GM19397 (cell line): ENCODE results near the gene RPS6KA2.

Experiments used
- ATAC-seq: cut with Tn5 transposase; IDR thresholded peaks from one replicate; pipeline ENCODE4 v1.9.1; 2021; ENCODE audit warnings: mild to moderate bottlenecking, moderate library complexity; ENCODE audit not compliant: unreplicated experiment

RPS6KA2 gene

DNA sequence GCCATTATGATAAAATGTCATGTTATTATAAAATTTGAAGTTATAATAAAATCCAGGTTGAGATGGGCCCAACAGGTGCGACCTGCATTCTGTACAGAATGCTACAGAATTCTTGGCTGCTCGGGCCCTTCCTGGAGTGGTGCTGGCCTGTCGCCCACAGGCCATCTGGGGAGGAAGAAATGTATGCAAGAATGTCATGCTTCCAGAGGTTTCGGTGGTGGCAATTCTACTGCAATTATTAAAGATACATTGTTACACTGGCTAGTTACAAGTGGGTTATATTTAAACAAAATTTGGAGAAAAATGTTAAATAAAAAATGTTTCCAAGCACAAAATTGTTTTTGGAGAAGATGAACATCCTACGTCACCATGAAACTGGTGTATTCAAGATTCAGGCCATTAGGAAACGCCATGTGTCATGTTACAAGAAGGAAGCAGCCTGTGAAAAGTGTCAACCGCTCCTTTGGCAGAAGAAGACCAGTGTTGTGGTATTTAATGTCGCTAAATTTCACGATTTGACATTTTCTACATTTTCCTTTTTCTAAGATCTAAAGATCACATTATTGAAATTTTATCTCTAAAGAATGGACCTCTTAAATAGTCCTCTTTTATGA, 47.7 kb downstream of the RPS6KA2 start:
- ATAC-seq: no peak

DNA sequence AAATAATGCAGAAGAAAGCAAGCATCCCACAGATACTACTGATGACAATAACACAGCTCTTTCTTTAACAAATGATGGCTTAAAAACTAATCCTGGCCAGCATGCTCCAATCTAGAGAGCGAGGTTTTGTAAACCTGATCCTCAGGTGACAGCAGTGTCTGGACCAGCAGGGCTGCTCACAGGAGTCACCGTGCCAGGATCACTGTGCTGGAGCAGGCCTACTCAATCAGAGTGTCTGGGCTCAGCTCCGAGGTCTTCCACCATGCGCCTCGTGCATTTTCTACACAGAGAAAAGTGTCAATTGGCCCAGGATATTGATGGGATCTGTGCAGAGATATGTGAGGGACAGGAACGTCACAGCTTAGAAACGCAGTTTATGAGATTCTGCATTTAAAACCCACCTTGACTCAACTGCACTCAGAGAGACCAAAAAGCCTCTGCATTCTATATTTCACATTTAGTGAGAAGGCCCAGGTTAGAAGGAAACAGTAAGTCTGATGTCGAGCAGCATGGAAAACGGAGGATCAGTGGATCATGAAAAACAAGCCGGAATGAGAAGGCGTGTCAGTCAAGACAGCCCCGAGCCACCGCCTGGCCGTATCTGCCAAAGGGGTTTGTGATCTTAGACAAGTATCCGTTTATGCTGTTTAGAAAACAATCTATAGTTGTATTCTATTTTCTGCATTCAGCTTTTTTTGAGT, 48.4 kb downstream of the RPS6KA2 start:
- no peak for ATAC-seq

DNA sequence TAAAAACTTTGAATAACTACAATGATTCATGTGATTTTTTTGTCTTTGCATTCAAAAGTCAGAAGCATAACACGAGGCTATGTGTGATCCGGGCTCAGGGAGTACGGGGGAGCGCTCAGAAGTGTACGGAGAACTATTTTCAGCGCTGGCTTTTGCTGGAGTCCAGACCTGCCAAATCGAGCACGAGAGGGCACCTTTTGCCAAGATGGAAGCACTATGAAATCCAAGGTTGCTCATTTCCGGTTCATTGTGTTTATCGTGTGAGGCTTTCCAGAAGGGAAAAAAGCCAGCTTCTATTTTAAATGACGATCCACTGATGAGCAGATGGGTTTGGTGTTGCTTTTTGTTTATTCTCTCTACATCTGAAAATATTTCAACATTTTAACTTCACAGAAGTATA, 51.8 kb downstream of the RPS6KA2 start:
- ATAC-seq: no peak

DNA sequence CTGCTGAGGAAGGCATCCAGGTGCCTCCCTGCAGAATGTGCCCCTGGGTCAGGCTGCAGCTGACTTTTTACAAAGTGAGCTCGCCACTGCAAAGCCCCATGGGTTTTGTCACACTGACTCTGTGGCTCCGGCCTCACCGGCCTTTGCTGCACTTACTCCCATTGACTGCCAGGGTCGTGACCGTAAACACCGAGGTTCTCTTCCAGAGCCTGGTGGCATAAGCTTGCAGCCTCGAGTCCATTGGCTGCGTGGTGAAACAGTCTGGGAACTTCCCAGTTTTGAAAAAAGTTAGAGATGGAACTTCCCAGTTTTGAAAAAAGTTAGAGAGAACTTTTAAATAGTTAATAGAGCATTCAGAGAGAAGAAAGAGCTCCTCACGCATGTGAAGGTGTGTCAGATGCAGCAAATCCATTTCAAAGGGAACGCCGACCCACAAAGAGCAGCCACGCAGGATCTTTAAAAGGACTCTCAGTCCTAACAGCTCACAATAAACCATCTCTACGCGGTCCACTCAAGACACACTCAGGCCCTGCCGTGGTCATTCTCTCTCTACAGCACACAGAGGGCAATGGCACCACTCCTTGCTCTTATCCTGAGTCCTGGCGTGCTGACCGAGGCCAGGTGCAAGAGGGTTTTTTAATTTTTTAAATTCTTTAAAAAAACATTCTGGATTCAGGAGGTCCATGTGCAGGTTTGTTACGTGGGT, 53.4 kb downstream of the RPS6KA2 start:
- no peak for ATAC-seq

DNA sequence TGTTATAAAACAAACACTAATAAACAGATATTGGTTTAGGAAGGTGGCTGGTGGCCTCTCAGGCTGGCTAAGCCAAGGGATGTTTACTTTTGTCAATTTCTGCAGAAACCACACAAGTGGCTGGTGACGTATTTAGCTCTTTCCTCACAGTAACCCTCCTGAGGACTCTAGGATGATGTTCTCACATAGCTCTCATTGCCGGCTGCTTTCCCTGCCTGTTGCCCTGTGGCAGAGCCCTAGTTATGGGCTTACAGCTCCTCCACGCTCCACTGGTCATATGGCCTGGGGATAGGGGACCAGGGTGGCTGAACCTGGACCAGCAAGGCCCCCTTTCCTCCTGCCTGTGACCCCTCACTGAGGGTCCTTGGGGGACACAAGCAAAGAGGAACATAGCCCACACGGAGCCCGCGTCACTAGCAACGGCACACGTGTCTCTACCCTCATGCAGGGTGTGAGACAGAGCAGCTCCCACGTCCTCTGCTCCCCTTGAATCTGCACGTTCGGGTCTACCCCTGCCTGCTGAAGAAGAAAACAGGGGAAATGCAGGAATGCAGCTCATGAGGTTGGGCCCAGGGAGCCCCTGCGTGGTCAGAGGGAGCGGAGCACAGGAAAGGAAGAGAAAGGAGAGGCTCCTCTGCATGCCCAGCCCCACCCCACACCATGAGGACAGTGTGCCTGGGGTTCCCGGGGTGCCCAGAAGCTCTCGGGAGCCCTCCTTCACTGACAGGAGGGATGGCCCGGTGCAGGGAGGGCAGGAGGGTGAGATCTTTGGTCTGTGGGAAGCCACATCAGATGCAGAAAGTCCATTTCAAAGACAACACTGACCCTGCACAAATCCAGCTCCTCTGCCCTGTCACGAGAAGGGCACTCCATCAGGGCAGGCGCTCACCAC, 54.4 kb downstream of the RPS6KA2 start:
- no peak for ATAC-seq

DNA sequence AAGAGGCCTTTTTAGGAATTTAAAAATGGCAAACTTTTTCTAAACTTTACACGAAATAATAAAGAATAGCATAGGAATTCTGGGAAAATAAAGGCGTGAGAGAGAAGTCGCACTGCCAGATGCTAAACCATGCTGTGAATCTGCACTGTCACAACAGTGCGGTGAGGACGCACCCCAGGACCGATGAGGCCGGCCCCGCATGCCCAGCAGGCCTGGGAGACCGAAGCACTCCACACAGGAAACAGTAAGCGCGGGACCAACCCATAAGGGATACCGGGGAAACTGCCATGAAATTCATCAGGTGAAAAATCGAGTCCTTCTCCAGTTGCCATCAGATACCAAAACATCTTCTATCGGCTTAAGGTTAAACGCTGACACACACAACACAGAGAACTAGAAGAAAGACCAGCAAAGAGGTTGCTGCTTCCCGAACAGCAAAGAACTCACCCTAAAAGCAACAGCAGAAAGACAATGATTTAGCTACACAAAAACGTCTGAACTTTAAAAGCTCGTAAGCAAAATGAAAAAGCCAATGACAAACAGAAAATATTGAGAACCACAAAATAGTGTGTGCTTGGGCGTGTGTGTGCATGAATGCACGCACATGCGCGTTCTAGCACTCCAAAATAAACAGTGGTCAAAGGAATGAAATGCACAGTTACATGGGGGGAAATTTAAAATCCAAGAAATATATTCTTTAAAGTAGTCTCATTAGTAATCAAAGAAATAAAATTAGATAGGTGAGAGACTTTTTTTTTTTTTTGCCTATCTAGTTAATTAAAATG, 55.9 kb downstream of the RPS6KA2 start:
- no peak for ATAC-seq

DNA sequence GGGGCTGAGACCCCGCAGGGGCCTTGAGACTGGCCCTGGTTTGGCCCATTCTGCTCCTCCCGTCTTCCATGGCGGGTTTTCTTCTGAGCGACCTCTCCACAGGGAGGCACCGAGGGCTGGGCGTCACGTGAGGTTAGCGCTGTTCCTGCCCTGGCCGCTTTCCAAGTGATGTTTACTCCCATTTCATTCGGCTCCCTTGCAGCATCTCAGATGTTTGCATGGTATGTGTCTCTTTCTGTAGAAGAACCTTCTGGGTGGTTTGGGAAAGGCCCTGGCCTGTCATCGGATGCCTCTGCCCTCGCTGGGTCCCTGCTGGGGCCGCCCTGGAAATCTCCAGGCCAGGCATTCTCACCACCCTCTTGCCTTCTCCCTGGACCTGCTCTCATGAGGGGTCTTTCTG, 57.8 kb downstream of the RPS6KA2 start:
- ATAC-seq: no peak

DNA sequence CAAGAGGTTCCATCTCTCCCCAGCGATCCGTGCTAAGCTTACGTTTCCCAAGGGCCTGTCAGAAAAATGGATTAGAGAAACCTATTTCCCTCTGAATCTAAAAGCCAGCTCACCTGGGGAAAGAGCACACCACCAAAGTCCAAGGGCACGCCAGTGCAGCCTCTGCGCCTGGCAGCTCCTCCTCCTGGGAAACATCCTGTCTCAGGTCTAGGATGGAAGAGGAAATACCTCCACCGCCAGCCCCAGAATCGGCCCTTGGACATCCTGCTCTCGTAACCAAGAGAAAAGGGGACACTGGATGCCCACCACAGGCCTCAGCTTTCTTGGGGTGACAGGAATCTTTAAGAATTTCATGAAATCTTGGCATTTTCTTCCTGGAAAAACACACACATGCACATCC, 59.2 kb downstream of the RPS6KA2 start:
- ATAC-seq: no peak

DNA sequence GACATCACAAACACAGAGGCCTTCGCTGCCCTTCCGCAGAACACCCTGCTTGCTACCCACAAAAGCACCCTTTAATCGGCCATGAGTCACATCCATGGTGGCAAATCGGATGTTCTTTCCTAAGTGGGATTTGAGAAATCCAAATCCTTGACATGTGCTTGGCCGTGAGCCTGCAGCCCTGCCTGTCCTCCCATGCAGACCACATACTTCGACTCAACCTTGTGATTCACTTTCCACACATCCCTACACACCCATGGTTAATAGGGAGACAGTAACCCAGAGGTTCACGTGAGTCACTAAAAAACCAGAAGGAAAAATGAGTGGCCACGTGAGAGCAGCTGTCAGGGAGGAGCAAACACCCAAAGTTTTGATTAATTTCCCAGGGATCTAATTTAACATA, 59.9 kb downstream of the RPS6KA2 start:
- ATAC-seq: no peak

DNA sequence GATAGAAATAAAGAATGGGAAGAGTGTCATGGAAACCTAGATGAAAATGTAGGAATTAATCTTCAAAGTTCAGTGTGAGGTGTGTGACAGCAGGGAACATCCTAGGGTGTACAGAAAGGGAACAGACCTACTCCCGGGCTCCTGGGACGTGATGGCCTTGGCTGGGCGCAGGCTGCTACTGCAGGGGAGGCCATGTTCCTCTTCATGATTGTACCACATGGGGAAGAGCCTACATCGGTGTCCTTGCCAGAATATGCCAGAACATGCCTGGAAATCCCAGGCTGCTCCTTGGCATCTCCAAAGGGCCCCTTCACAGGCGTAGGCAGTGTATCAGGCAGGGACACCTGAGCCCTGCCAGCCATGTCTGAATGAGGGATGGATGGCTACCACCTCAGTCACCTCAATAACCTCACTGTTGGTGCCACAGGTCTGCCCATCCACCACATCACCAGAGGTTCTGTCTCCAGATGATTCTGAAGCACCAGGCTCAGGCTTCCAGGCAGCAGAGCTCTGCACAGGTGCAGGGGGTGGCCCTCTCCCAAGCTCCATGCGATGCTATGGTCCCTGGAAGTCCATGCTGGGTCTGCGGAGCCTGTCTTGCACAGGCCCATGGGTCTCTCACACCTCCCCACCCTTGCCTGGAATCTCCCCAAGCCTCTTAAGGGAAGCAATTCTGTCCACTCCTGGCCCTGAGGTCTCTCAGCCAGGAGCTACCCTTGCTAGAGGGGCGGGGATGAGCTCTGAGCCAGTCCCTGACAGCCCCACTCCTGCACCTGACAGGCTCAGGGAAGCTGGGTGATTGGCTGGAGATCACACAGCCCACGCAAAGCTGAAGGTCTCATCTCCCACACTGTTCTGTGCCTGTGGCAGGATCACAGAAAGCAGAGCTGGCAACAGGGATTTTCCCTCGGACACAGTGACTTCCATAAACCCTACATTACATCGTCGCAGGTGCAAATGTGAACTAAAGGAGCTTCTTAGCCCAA, 60.7 kb downstream of the RPS6KA2 start:
- ATAC-seq: no peak

DNA sequence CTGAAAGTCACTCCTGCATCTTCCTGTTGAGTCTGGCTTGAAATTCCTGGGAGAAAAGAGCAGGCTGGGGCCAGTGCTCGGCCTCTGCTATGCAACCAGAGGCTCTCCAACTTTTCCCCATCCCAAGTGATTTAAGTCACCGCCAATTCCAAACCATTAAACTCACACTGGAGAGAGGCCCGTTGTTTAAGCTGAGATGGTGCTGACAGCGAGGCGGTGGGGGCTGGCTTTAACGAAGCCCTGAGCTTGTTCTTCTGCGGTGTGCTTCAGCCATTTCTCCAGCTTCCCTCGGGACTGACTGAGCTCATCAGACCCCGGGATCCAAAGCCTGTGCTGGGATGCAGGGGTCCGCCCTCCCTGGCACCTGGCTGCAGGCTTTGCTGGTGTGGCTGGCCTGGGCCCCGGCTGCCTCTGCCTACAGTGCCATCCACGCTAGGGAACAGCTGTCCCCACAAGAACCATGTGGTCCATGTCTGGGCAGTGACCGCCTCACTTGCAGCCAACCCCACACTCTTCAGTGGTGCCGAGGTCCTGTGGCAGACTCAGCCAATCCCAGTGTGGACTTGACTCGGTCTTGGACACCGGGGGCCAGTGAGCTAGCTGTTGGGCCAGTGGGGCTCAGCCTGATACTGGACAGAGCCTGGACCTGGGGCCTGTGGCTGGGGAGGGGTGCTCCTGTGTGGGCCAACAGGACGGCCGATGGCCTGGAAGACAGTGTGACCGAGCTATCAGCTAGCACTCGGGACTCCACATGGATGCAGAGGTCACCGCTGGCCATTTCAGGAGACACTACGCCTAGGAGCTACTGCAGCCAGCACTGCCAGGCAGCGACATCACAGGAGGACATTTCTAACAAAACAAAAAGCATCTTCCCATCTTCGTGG, 61.7 kb downstream of the RPS6KA2 start:
- ATAC-seq: no peak

DNA sequence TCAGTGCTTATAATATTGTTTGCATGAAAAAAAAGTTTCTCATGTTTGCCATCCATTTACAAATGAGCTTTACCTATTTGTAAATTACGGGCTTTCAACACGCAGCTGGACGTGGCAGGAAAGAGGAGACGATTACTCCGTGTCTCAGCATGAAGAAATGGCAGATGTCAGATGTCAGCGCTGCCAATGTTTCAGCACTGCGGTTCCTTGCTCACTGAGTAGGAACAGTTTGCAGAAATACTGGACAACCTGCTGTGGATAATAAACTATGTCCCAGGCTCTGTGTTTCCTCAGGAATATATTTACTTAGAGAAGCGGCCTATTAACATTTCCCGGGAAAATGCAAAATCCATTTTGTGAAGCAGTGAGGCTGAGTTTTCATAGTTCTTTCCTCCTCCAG, 63.2 kb downstream of the RPS6KA2 start:
- ATAC-seq: no peak

DNA sequence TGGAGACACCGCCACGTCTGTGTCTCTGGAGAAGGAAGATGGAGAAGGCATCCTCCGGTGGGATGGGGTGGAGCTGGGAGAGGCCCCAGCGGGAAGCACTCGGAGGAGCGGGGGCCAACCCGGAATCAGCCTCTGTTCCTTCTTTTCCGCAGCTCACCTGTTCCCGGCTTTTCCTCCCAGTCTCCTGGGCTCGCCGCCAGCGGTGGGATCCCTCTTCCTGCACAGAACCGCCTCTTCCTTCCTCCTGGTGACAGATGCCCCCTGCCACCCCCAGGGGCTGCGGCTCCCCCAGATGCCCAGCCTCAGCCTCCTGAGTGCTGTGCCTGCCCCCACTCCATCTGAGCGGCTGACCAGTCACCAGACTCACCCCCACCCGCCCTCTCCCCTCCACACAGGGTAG, 63.9 kb downstream of the RPS6KA2 start:
- ATAC-seq: no peak

DNA sequence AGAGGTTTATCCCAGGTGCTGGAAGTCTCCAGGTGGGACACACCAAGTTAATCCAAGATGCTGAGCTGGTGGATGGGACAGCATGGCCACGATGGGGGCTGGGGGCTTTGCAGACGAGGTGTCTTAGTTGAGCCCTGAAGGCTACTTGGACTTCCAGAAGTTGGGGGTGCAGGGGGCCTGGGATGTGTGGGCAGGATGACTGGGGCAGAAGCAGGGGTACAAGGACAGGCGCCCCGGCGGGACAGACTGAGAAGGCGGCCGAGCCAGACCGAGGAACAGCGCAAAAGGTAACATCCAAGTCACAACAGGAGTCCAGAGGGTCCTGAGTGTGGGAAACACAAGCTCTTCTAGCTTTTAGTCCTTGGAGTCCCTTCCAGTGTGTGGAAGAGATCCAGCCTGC, 64.3 kb downstream of the RPS6KA2 start:
- no peak for ATAC-seq

DNA sequence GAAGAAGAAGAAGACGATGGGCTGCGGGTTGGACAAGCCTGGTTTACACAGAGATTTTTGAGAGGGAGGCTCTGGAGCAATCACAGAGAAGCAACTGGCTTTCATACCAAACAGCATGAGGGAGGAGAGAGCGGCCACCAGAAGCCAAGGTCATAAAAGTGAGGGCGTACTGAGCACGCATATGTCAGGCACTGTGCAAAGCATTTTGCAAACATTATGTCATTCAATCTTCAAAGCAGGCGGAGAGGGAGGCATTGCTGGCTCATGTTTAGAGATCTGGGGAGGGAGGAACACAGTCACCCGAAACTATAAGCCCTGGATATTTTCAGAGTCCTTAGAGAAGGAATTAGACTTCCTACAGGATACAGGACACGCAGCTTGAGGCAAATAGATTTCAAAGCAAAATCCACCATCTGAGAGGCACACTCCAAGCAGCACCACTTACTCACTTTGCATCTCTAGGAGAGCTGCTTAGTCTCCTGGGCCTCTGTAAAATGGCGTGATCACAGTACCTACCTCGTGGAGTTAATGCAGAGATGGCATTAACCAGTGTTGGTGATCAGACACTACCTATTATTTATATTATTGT, 65.2 kb downstream of the RPS6KA2 start:
- no peak for ATAC-seq

DNA sequence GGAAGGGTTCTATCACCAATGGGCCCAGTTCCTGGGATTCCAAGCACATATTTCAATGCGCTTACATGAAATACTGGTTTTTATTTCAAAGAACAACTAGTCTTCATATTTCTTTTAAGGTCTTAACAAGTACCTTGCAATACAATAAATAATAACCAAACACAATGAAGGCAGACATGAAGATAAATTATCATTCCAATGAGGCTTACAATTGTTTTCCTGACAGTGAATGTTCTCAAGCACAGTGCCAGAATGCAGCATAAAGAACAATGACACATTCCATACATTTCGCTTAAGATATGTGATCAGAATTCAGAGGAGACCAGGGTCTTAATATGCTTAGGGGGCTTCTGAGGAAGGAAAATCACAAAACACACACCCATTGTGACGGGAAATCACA, 66.8 kb downstream of the RPS6KA2 start:
- no peak for ATAC-seq

DNA sequence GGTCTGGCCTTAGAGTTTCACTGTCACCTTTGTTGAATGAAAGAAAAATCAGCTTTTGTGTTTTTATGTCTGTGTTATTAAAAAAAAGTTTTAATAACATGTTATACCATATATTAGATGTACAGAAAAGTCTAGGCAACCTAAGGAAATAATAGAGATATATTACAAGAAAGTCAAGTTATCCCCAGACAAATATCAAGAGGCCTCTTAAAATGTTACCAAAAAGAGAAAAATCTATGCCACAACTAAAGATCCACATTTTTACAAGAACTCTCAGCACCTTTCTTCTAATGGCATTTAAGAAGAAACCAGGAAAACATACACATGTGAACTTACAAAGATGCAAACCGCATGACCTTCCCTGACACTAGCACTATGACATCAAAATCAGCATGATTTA, 67.4 kb downstream of the RPS6KA2 start:
- ATAC-seq: no peak

DNA sequence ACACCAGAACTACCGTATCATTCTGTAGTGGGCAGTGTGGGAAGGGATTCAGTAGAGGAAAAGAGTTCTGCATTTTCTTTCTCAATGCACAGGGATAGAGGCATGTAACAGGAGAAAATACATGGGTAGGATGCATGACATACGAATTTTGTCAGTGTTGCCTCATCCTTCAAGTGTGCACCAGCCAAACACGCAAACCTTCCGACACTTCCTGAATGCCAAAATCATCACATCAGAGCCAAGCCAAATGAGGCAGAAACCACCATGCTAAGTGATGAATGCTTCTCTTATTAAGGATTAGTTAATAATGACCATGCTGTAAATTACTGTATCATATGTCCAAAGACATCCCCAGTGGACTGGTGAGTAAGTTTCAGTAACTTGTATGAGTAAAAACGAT, 67.8 kb downstream of the RPS6KA2 start:
- no peak for ATAC-seq
